ENCODE results near the gene ZNF254. TPM values are rescaled to one million over a fixed set of nuclear protein-coding genes. Genes with fewer than 3 reads are reported as not detected.
"Not testable (repeated sequence)": the region's sequence is repeated elsewhere in the genome, so short reads cannot be mapped to it uniquely, and the experiment has no call there.

The ZNF254 gene
- total RNA-seq, 1 donor from 2014 or later = 6.0 TPM

- no peaks in the 10 kb centered on the region for H3K27me3 ChIP-seq
- DNase-seq (ENCODE audit: low spot score in 2 of 2) = no peak
- H3K36me3 ChIP-seq = peaks cover 26 to 44% of the 10 kb centered on the region in 2 donors
- H3K27ac ChIP-seq = no peak overlapping the region
- intact Hi-C loops (cut with DNase I) = no loop called here
- TF ChIP-seq CTCF (IDR thresholded peaks at IDR 0.05) = no peak
- no peaks in the 10 kb centered on the region for H3K4me1 ChIP-seq
- no peak overlapping the region for H3K4me3 ChIP-seq
- H3K9me3 ChIP-seq = no peaks in the 10 kb centered on the region
Measured at GRCh38 chr19:24071078-24071477, 15.9 kb upstream of the ZNF254 start.

- intact Hi-C loops (cut with DNase I) = no loop called here
- no peaks in the 10 kb centered on the region for H3K4me1 ChIP-seq
- H3K27ac ChIP-seq = no peak overlapping the region
- H3K9me3 ChIP-seq = no peaks in the 10 kb centered on the region
- H3K36me3 ChIP-seq = peaks cover 13 to 41% of the 10 kb centered on the region in 2 donors
- no peak for DNase-seq (ENCODE audit: low spot score in 2 of 2)
- TF ChIP-seq CTCF (IDR thresholded peaks at IDR 0.05) = no peak
- no peak overlapping the region for H3K4me3 ChIP-seq
- H3K27me3 ChIP-seq = no peaks in the 10 kb centered on the region
Measured at GRCh38 chr19:24072720-24073119, 14.3 kb upstream of the ZNF254 start.

GRCh38 chr19:24073807-24074206, 13.2 kb upstream of the ZNF254 start:
- Histone ChIP-seq H3K9me3 (no peaks in the 10 kb centered on the region), H3K4me3 (no peak overlapping the region), H3K4me1 (no peaks in the 10 kb centered on the region), H3K27me3 (no peaks in the 10 kb centered on the region), H3K27ac (no peak overlapping the region), H3K36me3 (peaks cover 4 to 36% of the 10 kb centered on the region in 2 donors)
- no peak for TF ChIP-seq CTCF (IDR thresholded peaks at IDR 0.05)
- DNase-seq (ENCODE audit: low spot score in 2 of 2) = no peak
- intact Hi-C loops (cut with DNase I) = no loop called here

- Histone ChIP-seq H3K4me1 (no peaks in the 10 kb centered on the region), H3K4me3 (no peak overlapping the region), H3K27me3 (no peaks in the 10 kb centered on the region), H3K9me3 (no peaks in the 10 kb centered on the region), H3K36me3 (peaks cover 4 to 33% of the 10 kb centered on the region in 2 donors), H3K27ac (no peak overlapping the region)
- no peak for DNase-seq (ENCODE audit: low spot score in 2 of 2)
- no peak for TF ChIP-seq CTCF (IDR thresholded peaks at IDR 0.05)
- intact Hi-C loops (cut with DNase I) = no loop called here
Measured at GRCh38 chr19:24074720-24075454, 12.1 kb upstream of the ZNF254 start.

GRCh38 chr19:24075530-24075929, 11.5 kb upstream of the ZNF254 start:
- H3K27ac ChIP-seq; H3K4me3 ChIP-seq; H3K9me3 ChIP-seq; intact Hi-C loops (cut with DNase I); H3K27me3 ChIP-seq; DNase-seq (ENCODE audit: low spot score in 2 of 2); H3K4me1 ChIP-seq: not testable (repeated sequence)
- peaks cover 4 to 26% of the 10 kb centered on the region in 2 donors for H3K36me3 ChIP-seq

- no peak for TF ChIP-seq CTCF (IDR thresholded peaks at IDR 0.05)
- H3K27ac ChIP-seq = no peak overlapping the region
- intact Hi-C loops (cut with DNase I) = no loop called here
- no peak for DNase-seq (ENCODE audit: low spot score in 2 of 2)
- no peak overlapping the region for H3K4me3 ChIP-seq
- no peaks in the 10 kb centered on the region for H3K4me1 ChIP-seq
- H3K27me3 ChIP-seq = no peaks in the 10 kb centered on the region
- H3K9me3 ChIP-seq = no peaks in the 10 kb centered on the region
- H3K36me3 ChIP-seq = peaks cover 0 to 10% of the 10 kb centered on the region in 2 donors
Measured at GRCh38 chr19:24078680-24079079, 8.3 kb upstream of the ZNF254 start.

Measured in ascending aorta (tissue), 2 donors.